HG03432 (cell line): ENCODE data around the gene WDHD1.
"Not testable (repeated sequence)": the region's sequence is repeated elsewhere in the genome, so short reads cannot be mapped to it uniquely, and the experiment has no call there.

ENCODE experiments used
- ATAC-seq: cut with Tn5 transposase; IDR thresholded peaks from one replicate; pipeline ENCODE4 v1.9.1; 2021; ENCODE audit warnings: mild to moderate bottlenecking, moderate library complexity; ENCODE audit not compliant: unreplicated experiment

Gene WDHD1

GRCh38 chr14:54955143-54955542 lies 71.8 kb downstream of the WDHD1 start:
- ATAC-seq: no peak

GRCh38 chr14:54953609-54954008 lies 73.3 kb downstream of the WDHD1 start:
- not testable (repeated sequence) for ATAC-seq

DNA sequence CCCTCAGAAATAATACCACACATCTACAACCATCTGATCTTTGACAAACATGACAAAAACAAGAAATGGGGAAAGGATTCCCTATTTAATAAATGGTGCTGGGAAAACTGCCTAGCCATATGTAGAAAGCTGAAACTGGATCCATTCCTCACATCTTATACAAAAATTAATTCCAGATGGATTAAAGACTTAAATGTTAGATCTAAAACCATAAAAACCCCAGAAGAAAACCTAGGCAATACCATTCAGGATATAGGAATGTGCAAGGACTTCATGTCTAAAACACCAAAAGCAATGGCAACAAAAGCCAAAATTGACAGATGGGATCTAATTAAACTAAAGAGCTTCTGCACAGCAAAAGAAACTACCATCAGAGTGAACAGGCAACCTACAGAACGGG lies 74.1 kb downstream of the WDHD1 start:
- not testable (repeated sequence) for ATAC-seq

DNA sequence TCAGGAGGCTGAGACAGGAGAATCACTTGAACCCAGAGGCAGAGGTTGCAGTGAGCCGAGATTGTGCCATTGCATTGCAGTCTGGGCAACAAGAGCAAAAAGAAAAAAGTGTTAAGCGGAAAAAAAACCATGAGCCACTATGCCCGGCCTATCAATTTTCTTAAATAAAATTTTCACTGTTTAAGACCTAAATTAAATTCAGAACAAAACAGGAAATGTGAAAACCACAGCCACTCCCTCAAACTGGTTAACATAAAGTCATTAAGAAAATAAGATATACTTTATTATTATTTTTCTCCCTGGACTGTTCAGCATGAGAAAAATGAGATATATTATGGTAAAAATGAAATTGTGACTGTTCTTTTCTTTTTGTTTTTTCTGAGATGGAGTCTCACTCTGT lies 79.7 kb downstream of the WDHD1 start:
- ATAC-seq: no peak

- ATAC-seq: no peak
These were observed 80.4 kb downstream of the WDHD1 start for GRCh38 chr14:54946500-54946899.

- no peak for ATAC-seq
These were observed 82.0 kb downstream of the WDHD1 start for GRCh38 chr14:54944737-54945391.

GRCh38 chr14:54942913-54943312 lies 84.0 kb downstream of the WDHD1 start:
- ATAC-seq: no peak

DNA sequence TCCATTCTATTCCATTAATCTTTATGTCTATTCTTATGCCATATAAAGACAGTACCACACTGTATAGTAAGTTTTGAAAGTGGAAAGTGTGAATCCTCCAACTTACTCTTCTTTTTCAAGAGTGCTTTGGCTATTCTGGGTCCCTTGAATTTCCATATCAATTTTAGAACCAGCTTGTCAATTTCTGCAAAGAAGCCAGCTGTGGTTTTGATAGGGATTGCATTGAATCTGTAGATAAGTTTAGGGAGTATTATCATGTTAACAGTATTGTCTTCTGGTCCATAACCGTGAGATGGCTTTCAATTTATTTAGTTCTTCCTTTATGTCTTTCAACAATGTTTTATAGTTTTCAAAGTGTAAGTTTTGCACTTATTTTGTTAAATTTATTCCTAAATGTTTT lies 90.1 kb downstream of the WDHD1 start:
- ATAC-seq: no peak

DNA sequence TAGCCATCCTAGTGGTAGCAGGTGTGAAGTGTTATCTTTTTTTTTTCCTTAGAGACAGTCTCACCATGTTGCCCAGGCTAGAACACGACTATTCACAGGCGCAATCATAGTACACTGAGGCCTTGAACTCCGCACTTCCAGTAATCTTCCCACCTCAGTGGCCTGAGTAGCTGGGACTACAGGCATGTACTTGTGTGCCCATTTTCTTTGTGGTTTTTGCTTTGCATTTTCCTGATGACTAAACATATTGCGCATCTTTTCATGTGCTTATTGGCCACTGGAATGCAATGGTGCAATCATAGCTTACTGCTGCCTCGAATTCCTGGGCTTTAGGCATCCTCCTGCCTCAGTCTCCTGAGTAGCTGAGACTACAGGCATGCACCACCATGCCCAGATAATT lies 90.9 kb downstream of the WDHD1 start:
- no peak for ATAC-seq

DNA sequence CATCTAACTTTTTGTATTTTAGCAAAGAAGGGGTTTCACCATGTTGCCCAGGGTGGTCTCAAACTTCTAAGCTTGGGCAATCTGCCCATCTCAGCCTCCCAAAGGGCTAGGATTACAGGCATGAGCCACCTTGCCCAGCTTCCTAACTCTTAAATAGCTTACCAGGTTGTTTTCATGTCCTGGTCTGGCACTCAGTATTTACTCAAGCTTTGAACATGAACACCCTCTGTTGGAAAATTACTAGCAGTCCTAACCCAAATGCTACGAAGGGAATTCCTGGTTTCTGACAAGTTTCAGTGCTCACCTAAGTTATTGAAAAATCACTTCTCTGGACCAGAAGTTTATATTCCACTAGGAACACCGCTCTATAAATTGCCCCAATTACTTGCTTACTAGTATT lies 91.8 kb downstream of the WDHD1 start:
- ATAC-seq: no peak

GRCh38 chr14:54933006-54933405 lies 93.9 kb downstream of the WDHD1 start:
- no peak for ATAC-seq

GRCh38 chr14:54931598-54932340 lies 95.1 kb downstream of the WDHD1 start:
- ATAC-seq: no peak

- ATAC-seq: no peak
These were observed 95.8 kb downstream of the WDHD1 start for GRCh38 chr14:54931101-54931500.

DNA sequence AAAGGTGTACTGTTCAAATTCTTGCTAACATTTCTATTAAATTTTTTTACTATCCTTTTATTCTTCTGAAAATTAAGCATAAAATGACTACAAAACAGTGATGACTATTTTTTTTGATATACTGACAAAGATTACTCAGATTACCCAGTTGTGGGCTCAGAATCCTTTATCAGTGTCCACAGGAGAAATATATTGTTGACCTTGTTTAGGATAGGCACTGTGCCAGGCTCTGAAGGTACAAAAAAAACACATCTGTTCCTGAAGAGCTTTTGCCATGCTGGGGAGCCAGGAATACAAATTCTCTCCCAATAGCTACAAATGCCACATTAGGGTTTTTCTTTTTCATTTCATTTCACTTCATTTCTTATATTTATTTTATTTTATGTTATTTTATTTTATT lies 97.3 kb downstream of the WDHD1 start:
- ATAC-seq: no peak

DNA sequence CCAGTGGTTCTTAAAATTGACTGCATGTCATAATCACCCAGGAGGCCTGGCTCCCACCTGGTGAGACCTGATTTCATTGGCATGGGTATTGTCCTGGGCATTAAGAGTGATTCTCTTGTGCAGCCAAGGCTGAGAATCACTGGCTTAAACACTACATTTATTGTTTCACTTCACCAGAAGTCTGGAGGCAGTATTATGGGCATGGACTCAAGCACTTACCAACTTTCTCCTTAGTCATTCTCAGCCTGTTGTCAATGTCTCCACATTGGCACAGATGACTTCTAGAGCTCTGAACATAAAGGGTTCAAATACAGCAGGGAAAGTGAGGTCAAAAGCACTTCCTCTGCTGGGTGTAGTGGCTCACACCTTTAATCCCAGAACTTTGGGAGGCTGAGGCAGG lies 98.7 kb downstream of the WDHD1 start:
- no peak for ATAC-seq

- ATAC-seq: no peak
These were observed 99.3 kb downstream of the WDHD1 start for GRCh38 chr14:54927551-54927950.

- not testable (repeated sequence) for ATAC-seq
These were observed 100.3 kb downstream of the WDHD1 start for GRCh38 chr14:54926570-54926969.

DNA sequence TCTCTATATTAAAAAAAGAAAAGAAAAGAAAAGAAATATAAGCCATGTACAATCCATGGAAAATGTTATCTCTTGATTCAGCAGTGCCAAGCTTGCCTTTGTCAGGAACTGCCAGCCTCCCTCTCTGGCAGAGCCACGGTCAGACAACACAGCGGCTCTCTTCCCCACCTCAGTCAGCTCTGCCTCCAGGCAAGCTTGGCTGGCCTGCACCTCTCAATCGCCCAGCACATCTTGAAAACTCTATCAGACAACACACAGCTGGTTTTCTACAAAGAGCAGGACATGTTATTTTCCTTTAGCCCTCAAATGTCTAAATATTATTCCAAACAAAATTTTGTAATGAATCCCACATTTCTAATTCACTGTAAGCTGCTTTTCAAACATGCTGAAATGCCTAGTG lies 104.3 kb downstream of the WDHD1 start:
- ATAC-seq: no peak

- no peak for ATAC-seq
These were observed 106.8 kb downstream of the WDHD1 start for GRCh38 chr14:54920052-54920451.

DNA sequence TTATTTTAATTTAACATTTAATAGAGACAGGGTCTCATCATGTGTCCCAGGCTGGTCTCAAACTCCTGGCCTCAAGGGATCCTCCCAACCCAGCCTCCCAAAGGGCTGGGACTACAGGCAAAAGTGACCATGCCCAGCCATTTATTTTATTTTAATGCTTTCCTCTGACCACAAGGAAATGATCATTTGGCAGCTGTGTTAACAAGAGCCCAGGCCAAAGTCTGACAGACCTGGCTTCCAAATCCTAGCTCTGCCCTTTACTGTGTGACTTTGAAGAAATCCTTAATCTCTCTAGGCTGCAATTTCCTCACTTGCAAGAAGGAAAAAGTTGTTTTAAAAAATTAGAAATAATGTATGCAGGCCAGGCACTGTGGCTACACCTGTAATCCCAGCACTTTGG lies 107.6 kb downstream of the WDHD1 start:
- no peak for ATAC-seq

- no peak for ATAC-seq
These were observed 108.5 kb downstream of the WDHD1 start for GRCh38 chr14:54918427-54918826.

- ATAC-seq: no peak
These were observed 110.8 kb downstream of the WDHD1 start for GRCh38 chr14:54916101-54916500.
